ENCODE data around the gene SIX2.

SIX2 gene

GRCh38 chr2:45000921-45001868 lies 8.1 kb downstream of the SIX2 start:
- DNase-seq: no peak

- DNase-seq: no peak
Observed at GRCh38 chr2:45000341-45000901, 8.8 kb downstream of the SIX2 start.

- DNase-seq: no peak
Observed at GRCh38 chr2:44999540-44999939, 9.7 kb downstream of the SIX2 start.

GRCh38 chr2:44997963-44998362 lies 11.3 kb downstream of the SIX2 start:
- no peak for DNase-seq

GRCh38 chr2:44996356-44996755 lies 12.9 kb downstream of the SIX2 start:
- DNase-seq: no peak

- DNase-seq: no peak
Observed at GRCh38 chr2:44994377-44994776, 14.9 kb downstream of the SIX2 start.

GRCh38 chr2:44989176-44989575 lies 20.1 kb downstream of the SIX2 start:
- no peak for DNase-seq

- DNase-seq: no peak
Observed at GRCh38 chr2:44983836-44984604, 25.2 kb downstream of the SIX2 start.

GRCh38 chr2:44981714-44982108 lies 27.5 kb downstream of the SIX2 start:
- DNase-seq: peak; percentile 59

GRCh38 chr2:44980751-44981713 lies 28.2 kb downstream of the SIX2 start:
- no peak for DNase-seq

GRCh38 chr2:44979581-44979980 lies 29.7 kb downstream of the SIX2 start:
- no peak for DNase-seq

- no peak for DNase-seq
Observed at GRCh38 chr2:44975571-44976450, 33.4 kb downstream of the SIX2 start.

- DNase-seq: no peak
Observed at GRCh38 chr2:44974064-44974715, 35.1 kb downstream of the SIX2 start.

- no peak for DNase-seq
Observed at GRCh38 chr2:44972771-44973535, 36.3 kb downstream of the SIX2 start.

- DNase-seq: no peak
Observed at GRCh38 chr2:44970846-44971450, 38.3 kb downstream of the SIX2 start.

- no peak for DNase-seq
Observed at GRCh38 chr2:44969936-44970335, 39.3 kb downstream of the SIX2 start.

GRCh38 chr2:44967727-44968432 lies 41.4 kb downstream of the SIX2 start:
- DNase-seq: no peak

GRCh38 chr2:44967056-44967455 lies 42.2 kb downstream of the SIX2 start:
- DNase-seq: no peak

GRCh38 chr2:44965684-44966083 lies 43.6 kb downstream of the SIX2 start:
- DNase-seq: no peak
